ENCODE data around the gene CBLC.

GRCh38 chr19:44840811-44841210, 63.1 kb downstream of the CBLC start:
- TF ChIP-seq CTCF (conservative IDR thresholded peaks at IDR 0.05; ENCODE audit: low read depth, low read length): no peak
- no peak for TF ChIP-seq POLR2A (IDR thresholded peaks at IDR 0.05; ENCODE audit: low read depth, low read length)
- TF ChIP-seq CEBPB (IDR thresholded peaks at IDR 0.05; ENCODE audit: low read depth, low read length): no peak
- no peak for TF ChIP-seq ELK1 (IDR thresholded peaks at IDR 0.05; ENCODE audit: borderline replicate concordance, low read depth, low read length)
- no peak for TF ChIP-seq RCOR1 (IDR thresholded peaks at IDR 0.05; ENCODE audit: insufficient replicate concordance, low read length)
- no peak for TF ChIP-seq MAFK (IDR thresholded peaks at IDR 0.05; ENCODE audit: low read depth, low read length)
- no peak for TF ChIP-seq MAZ (IDR thresholded peaks at IDR 0.05; ENCODE audit: borderline replicate concordance, low read depth, low read length)
- no peak for TF ChIP-seq NFE2L2 (IDR thresholded peaks at IDR 0.05; ENCODE audit: low read depth, low read length)
- no peak for TF ChIP-seq USF2 (IDR thresholded peaks at IDR 0.05; ENCODE audit: low read depth, low read length)

Measured in IMR-90 (cell line).